ENCODE measurements around the gene DDC.

DDC gene

GRCh38 chr7:50589364-50589763 is 24.2 kb upstream of the DDC start:
- Histone ChIP-seq H3K27me3 (ENCODE audit: control insufficient read depth, low read length) (peaks cover 3% of the 10 kb centered on the region), H3K79me2 (ENCODE audit: control insufficient read depth, low read length) (no peaks in the 10 kb centered on the region), H3K9me3 (ENCODE audit: control insufficient read depth, insufficient read depth, low read length) (no peaks in the 10 kb centered on the region), H3K9me2 (replicated peaks; ENCODE audit: control insufficient read depth, low read length) (no peaks in the 10 kb centered on the region), H3K4me1 (ENCODE audit: control insufficient read depth, low read length) (no peaks in the 10 kb centered on the region), H3F3A (ENCODE audit: control insufficient read depth, insufficient read depth) (no peaks in the 10 kb centered on the region), H3K4me3 (ENCODE audit: low read length) (no peak overlapping the region), H3K36me3 (ENCODE audit: control insufficient read depth, low read length) (no peaks in the 10 kb centered on the region), H4K20me1 (ENCODE audit: control insufficient read depth, insufficient read depth, low read depth, low read length) (no peaks in the 10 kb centered on the region), H3K27ac (ENCODE audit: low read depth, low read length) (no peak overlapping the region), H3K4me2 (ENCODE audit: low read length) (no peak overlapping the region)
- no peak for TF ChIP-seq EZH2phosphoT487 (IDR thresholded peaks at IDR 0.05; ENCODE audit: borderline replicate concordance, low read length)
- no peak for TF ChIP-seq CTCF (IDR thresholded peaks at IDR 0.05; ENCODE audit: low read depth, low read length, poor library complexity, severe bottlenecking)

GRCh38 chr7:50588937-50589336 is 23.7 kb upstream of the DDC start:
- no peaks in the 10 kb centered on the region for H3K27me3 ChIP-seq (ENCODE audit: control insufficient read depth, low read length)
- H3K9me2 ChIP-seq (replicated peaks; ENCODE audit: control insufficient read depth, low read length) = no peaks in the 10 kb centered on the region
- H3K4me3 ChIP-seq (ENCODE audit: low read length) = no peak overlapping the region
- H3K36me3 ChIP-seq (ENCODE audit: control insufficient read depth, low read length) = no peaks in the 10 kb centered on the region
- H3F3A ChIP-seq (ENCODE audit: control insufficient read depth, insufficient read depth) = no peaks in the 10 kb centered on the region
- TF ChIP-seq EZH2phosphoT487 (IDR thresholded peaks at IDR 0.05; ENCODE audit: borderline replicate concordance, low read length) = no peak
- peak; percentile 35 for TF ChIP-seq CTCF (IDR thresholded peaks at IDR 0.05; ENCODE audit: low read depth, low read length, poor library complexity, severe bottlenecking)
- no peaks in the 10 kb centered on the region for H4K20me1 ChIP-seq (ENCODE audit: control insufficient read depth, insufficient read depth, low read depth, low read length)
- H3K4me1 ChIP-seq (ENCODE audit: control insufficient read depth, low read length) = no peaks in the 10 kb centered on the region
- H3K4me2 ChIP-seq (ENCODE audit: low read length) = no peak overlapping the region
- no peaks in the 10 kb centered on the region for H3K79me2 ChIP-seq (ENCODE audit: control insufficient read depth, low read length)
- H3K27ac ChIP-seq (ENCODE audit: low read depth, low read length) = no peak overlapping the region
- H3K9me3 ChIP-seq (ENCODE audit: control insufficient read depth, insufficient read depth, low read length) = no peaks in the 10 kb centered on the region

GRCh38 chr7:50587737-50588136 is 22.5 kb upstream of the DDC start:
- TF ChIP-seq EZH2phosphoT487 (IDR thresholded peaks at IDR 0.05; ENCODE audit: borderline replicate concordance, low read length) = no peak
- no peak for TF ChIP-seq CTCF (IDR thresholded peaks at IDR 0.05; ENCODE audit: low read depth, low read length, poor library complexity, severe bottlenecking)
- Histone ChIP-seq H3K27ac (ENCODE audit: low read depth, low read length) (no peak overlapping the region), H3K27me3 (ENCODE audit: control insufficient read depth, low read length) (no peaks in the 10 kb centered on the region), H3K4me2 (ENCODE audit: low read length) (no peak overlapping the region), H3K36me3 (ENCODE audit: control insufficient read depth, low read length) (no peaks in the 10 kb centered on the region), H3K9me3 (ENCODE audit: control insufficient read depth, insufficient read depth, low read length) (no peaks in the 10 kb centered on the region; the same call in 1 of the 2 replicates), H3K79me2 (ENCODE audit: control insufficient read depth, low read length) (no peaks in the 10 kb centered on the region), H4K20me1 (ENCODE audit: control insufficient read depth, insufficient read depth, low read depth, low read length) (no peaks in the 10 kb centered on the region), H3K4me1 (ENCODE audit: control insufficient read depth, low read length) (no peaks in the 10 kb centered on the region), H3K4me3 (ENCODE audit: low read length) (no peak overlapping the region), H3F3A (ENCODE audit: control insufficient read depth, insufficient read depth) (no peaks in the 10 kb centered on the region), H3K9me2 (replicated peaks; ENCODE audit: control insufficient read depth, low read length) (no peaks in the 10 kb centered on the region)
